Stomach (tissue), 4 donors: ENCODE measurements around the gene BMP7.

Experiments used
- CTCF ChIP-seq, 7 experiments: fragments of 450-650 bp in 4 of 7; fragments of 200-600 bp in 3 of 7; sonication (generic) in 3 of 7; IDR thresholded peaks; one replicate each; pipeline ENCODE4 v1.5.1; 2016 to 2019; ENCODE audit warnings: antibody characterized with exemption in 7 of 7, control low read depth in 2 of 7, mild to moderate bottlenecking in 1 of 7
- POLR2AphosphoS5 ChIP-seq, 3 donors: sonication (generic); formaldehyde crosslinking; IDR thresholded peaks; one replicate each; pipeline ENCODE4 v1.6.1; 2016; ENCODE audit warnings: antibody characterized with exemption in 3 of 3

DNA sequence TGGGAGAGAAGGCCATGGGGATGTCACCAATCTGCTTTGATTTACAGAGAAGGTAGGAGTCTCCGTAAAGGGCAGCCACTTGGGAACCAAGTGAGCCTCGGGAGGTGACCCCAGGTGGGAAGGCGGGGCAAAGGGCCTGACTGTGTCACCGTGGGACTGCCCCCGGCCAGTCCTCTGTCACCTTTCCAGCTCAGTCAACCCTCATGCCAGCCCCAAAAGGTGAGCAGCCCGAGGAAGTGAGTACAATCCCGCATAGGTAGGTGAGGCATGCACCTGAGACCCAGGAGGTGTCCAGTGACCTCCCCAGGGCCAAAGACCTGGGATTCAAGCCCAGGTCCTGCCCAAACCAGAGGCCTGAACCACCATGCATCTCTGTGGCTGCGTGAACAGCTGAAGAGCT is 36.2 kb downstream of the BMP7 start:
- TF ChIP-seq CTCF (IDR thresholded peaks at IDR 0.05) (no peak), POLR2AphosphoS5 (IDR thresholded peaks at IDR 0.05) (no peak)
